GM12878 (cell line): ENCODE measurements around the gene GSE1. TPM values are rescaled to one million over a fixed set of nuclear protein-coding genes. Genes with fewer than 3 reads are reported as not detected.

ENCODE experiments used
- ATAC-seq: fragments of 200-7000 bp; cut with Tn5 transposase; 3 replicates; pipeline ENCODE4 v1.9.1; 2020; ENCODE audit warnings: mild to moderate bottlenecking, moderate library complexity
- BruUV-seq: library from RNA; stranded (reverse); fragments of 400-500 nt; replicated peaks from 2 replicates; lab custom pipeline; 2021; lab: Mats Ljungman, UMichigan
- CTCF ChIA-PET: fragments of 300-600 bp; sonication (Branson Sonifier 250); formaldehyde crosslinking; extraction: SDS; loops from one replicate; lab custom pipeline; 2021; ENCODE audit warnings: inconsistent platforms; lab: Yijun Ruan, JAX
- POLR2A ChIA-PET: fragments of 350-600 bp; formaldehyde crosslinking; extraction: SDS; loops from one replicate; lab custom pipeline; 2021; ENCODE audit warnings: inconsistent platforms; lab: Charles Lee
- RAD21 ChIA-PET: fragments of 300-600 bp; sonication (Branson Sonifier 250); formaldehyde crosslinking; loops from one replicate; lab custom pipeline; 2023; ENCODE audit warnings: antibody characterized with exemption; ENCODE audit not compliant: unreplicated experiment; lab: Charles Lee
- SMC1A ChIA-PET: fragments of 300-600 bp; sonication (Branson Sonifier 250); formaldehyde crosslinking; loops from one replicate; lab custom pipeline; 2023; ENCODE audit not compliant: unreplicated experiment, uncharacterized antibody; lab: Charles Lee
- DNase-seq: peaks from one replicate; pipeline ENCODE4 v3.0.0-alpha.2; 2011; ENCODE audit warnings: low read depth, low spot score
- FAIRE-seq: peaks from 3 replicates; lab custom pipeline; 2011; peaks lifted over from hg19 to GRCh38; lab: Jason Lieb, UNC
- H2AFZ ChIP-seq: 2 replicates; pipeline ENCODE4 v1.6.0; 2011; ENCODE audit warnings: low read depth, low read length, control low read depth; ENCODE audit not compliant: control insufficient read depth
- H3K27ac ChIP-seq: 2 replicates; pipeline ENCODE4 v1.5.1; 2011; ENCODE audit warnings: control low read depth; ENCODE audit not compliant: control insufficient read depth, insufficient read depth
- H3K27me3 ChIP-seq, 2 experiments: replicated peaks in 1 of 2; 2 replicates each; pipeline versions ENCODE4 v1.6.0 to v1.6.1; 2011; ENCODE audit warnings: low read length in 1 of 2; ENCODE audit not compliant: control insufficient read depth in 2 of 2, insufficient read depth in 2 of 2
- H3K36me3 ChIP-seq, 2 experiments: 2 replicates each; pipeline ENCODE4 v1.5.1; 2011; ENCODE audit warnings: low read length in 1 of 2; ENCODE audit not compliant: control insufficient read depth in 2 of 2, insufficient read depth in 2 of 2
- H3K4me1 ChIP-seq: 2 replicates; pipeline ENCODE4 v1.6.1; 2011; ENCODE audit warnings: mild to moderate bottlenecking, low read length, moderate library complexity, mixed read lengths; ENCODE audit not compliant: control insufficient read depth, insufficient read depth
- H3K4me2 ChIP-seq: 2 replicates; pipeline ENCODE4 v1.6.0; 2011; ENCODE audit warnings: control low read depth; ENCODE audit not compliant: control insufficient read depth, insufficient read depth
- H3K4me3 ChIP-seq: fragments of 200-600 bp; sonication (generic); 2 replicates; pipeline ENCODE4 v1.5.1; 2016
- H3K79me2 ChIP-seq: 2 replicates; pipeline ENCODE4 v1.6.0; 2011; ENCODE audit warnings: low read length; ENCODE audit not compliant: control insufficient read depth, insufficient read depth
- H3K9ac ChIP-seq: 2 replicates; pipeline ENCODE4 v1.8.0; 2011; ENCODE audit warnings: low read length, control low read depth, mixed read lengths; ENCODE audit not compliant: control insufficient read depth, insufficient read depth
- H3K9me3 ChIP-seq: replicated peaks from 3 replicates; pipeline ENCODE4 v1.5.1; 2011; ENCODE audit warnings: mild to moderate bottlenecking, low read length; ENCODE audit not compliant: control insufficient read depth, insufficient read depth
- H4K20me1 ChIP-seq: 2 replicates; pipeline ENCODE4 v1.6.0; 2011; ENCODE audit not compliant: control insufficient read depth, insufficient read depth
- BACH1 ChIP-seq: fragments of 450-650 bp; IDR thresholded peaks from 2 replicates; pipeline ENCODE4 v1.6.1; 2017; ENCODE audit warnings: mild to moderate bottlenecking, borderline replicate concordance
- HDAC6 ChIP-seq: fragments of 200-600 bp; sonication (generic); IDR thresholded peaks from one replicate; pipeline ENCODE4 v1.8.0; 2017; ENCODE audit warnings: antibody characterized with exemption; ENCODE audit not compliant: unreplicated experiment
- NR2C2 ChIP-seq: IDR thresholded peaks from 2 replicates; pipeline ENCODE4 v1.6.1; 2011; ENCODE audit warnings: borderline replicate concordance, low read depth; ENCODE audit not compliant: control insufficient read depth, insufficient read length
- POLR2A ChIP-seq: IDR thresholded peaks from 2 replicates; pipeline ENCODE4 v1.6.1; 2011; ENCODE audit warnings: low read depth, mild to moderate bottlenecking, low read length
- SKIL ChIP-seq: fragments of 450-650 bp; IDR thresholded peaks from 2 replicates; pipeline ENCODE4 v1.6.1; 2017; ENCODE audit warnings: mild to moderate bottlenecking, low read depth, inconsistent platforms; ENCODE audit not compliant: poor library complexity, severe bottlenecking
- SMC3 ChIP-seq: IDR thresholded peaks from 2 replicates; pipeline ENCODE4 v1.6.1; 2011; ENCODE audit warnings: low read length, improper control_type of control experiment, borderline replicate concordance
- TAF1 ChIP-seq: IDR thresholded peaks from 2 replicates; pipeline ENCODE4 v1.6.1; 2011; ENCODE audit warnings: mild to moderate bottlenecking, low read depth, low read length, borderline replicate concordance
- TCF3 ChIP-seq: IDR thresholded peaks from 2 replicates; pipeline ENCODE4 v1.6.1; 2012; ENCODE audit warnings: low read depth, mild to moderate bottlenecking, low read length, borderline replicate concordance; ENCODE audit not compliant: insufficient read depth
- ZBTB4 ChIP-seq: fragments of 450-650 bp; formaldehyde crosslinking; IDR thresholded peaks from 2 replicates; pipeline ENCODE4 v1.4.0; 2022; ENCODE audit warnings: mild to moderate bottlenecking, moderate library complexity
- WGBS: methylation state at CpG from one replicate; pipeline ENCODE4 v1.1.6; 2016; ENCODE audit warnings: low lambda C conversion rate; ENCODE audit not compliant: insufficient replicate concordance, insufficient coverage; ENCODE audit errors: missing lambda C conversion rate; 5-methylcytosine and 5-hydroxymethylcytosine counted together
- in situ Hi-C: fragments of 300-500 bp; cut with MboI; formaldehyde crosslinking; loops from 9 replicates; pipeline ENCODE4 v1.14.3; 2018; ENCODE audit warnings: mixed read lengths
- intact Hi-C: fragments of 100-400 bp; cut with micrococcal nuclease; formaldehyde crosslinking; loops from one replicate; pipeline ENCODE4 v1.14.2; 2022; ENCODE audit not compliant: unreplicated experiment
- polyA plus RNA-seq, 11 experiments: library from polyadenylated mRNA; depleted of rRNA in 4 of 11; unstranded in 6 of 11; stranded (reverse) in 5 of 11; fragments of >200 nt; fragmentation: Nextera tagmentation in 4 of 11; fragmentation: Illumina TruSeq in 1 of 11; extraction: Ambion mirVana in 4 of 11; extraction: Trizol in 1 of 11; gene quantifications; 1 replicate in 1 of 11; 2 replicates in 10 of 11; pipeline versions ENCODE4 v1.2.1 to v1.2.3, GENCODE V29; 2011 to 2016; ENCODE audit warnings: inconsistent platforms in 2 of 11, missing spikeins in 2 of 11, low read depth in 1 of 11
- total RNA-seq, 4 experiments: library from RNA; depleted of rRNA in 3 of 4; stranded (reverse); fragments of >200 nt in 3 of 4; fragmentation: Illumina TruSeq in 1 of 4; extraction: Trizol in 1 of 4; gene quantifications; 2 replicates each; pipeline versions ENCODE4 v1.2.1 to v1.2.3, GENCODE V29; 2013 to 2021
- TF ChIP-seq, protein P1 (sequence below): fragments of 450-650 bp; IDR thresholded peaks from 2 replicates; pipeline ENCODE4 v1.6.1; 2017; ENCODE audit warnings: low read depth, mild to moderate bottlenecking, moderate library complexity
- TF ChIP-seq, protein P2 (sequence below): fragments of 450-650 bp; IDR thresholded peaks from 2 replicates; pipeline ENCODE4 v1.6.1; 2018; ENCODE audit warnings: borderline replicate concordance, mild to moderate bottlenecking; ENCODE audit not compliant: partially characterized antibody

Gene GSE1
- total and polyA plus RNA-seq, 10 of the 15 experiments (the other 5 are each of a cell fraction or from before 2014, with no cell fraction given), result 4.6 to 58.7 (median 18.2) TPM

DNA sequence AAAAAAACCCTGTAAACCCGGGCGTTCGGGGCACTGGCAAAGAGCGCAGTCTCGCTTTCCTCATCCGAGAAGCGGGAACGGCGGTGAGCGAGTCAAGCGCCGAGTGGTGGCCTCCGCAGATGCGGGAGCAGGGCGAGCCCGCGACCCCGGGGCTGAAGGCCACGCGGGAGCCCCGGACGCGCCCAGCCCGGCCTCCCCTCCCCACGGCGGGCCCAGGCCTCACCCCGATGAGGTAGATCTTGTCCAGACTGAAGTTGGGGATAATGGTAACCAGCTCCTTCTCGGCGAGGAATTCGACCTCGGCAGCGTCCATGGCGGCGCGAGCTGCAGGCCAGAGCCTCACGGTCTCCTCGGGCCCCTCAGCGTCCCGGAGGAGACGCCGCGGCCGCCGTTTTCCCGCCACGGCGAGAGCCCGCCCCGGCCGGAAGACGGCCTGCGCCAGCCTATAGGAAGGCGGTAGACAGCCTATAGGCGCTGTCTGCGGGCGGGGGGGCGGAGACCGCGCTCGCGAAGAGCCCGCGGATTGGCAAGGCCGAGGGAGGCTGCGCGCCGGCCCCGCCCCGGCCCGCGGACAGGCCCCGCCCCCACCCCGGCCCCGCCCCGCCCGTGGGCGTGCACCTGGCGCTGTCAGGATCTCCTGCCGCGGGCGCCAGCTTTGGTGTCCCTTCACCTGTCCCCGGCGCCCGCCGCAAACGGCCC lies 75.6 kb downstream of the GSE1 start, which contains the start of gene GINS2:
GINS2 (minus strand) TSS at position 369 of the 699 bp plus-strand sequence; CDS start at position 313, 56 bp downstream.
- SMC1A ChIA-PET, result no interaction called here
- H4K20me1 ChIP-seq, result no peaks in the 10 kb centered on the region
- no peaks in the 10 kb centered on the region for H3K9me3 ChIP-seq
- intact Hi-C loops (loop anchor here (5.0 kb wide), 1 partner anchor 69 kb away; no protein-coding TSS in a partner anchor), in situ Hi-C loops (no loop called here)
- no peak for FAIRE-seq
- H3K9ac ChIP-seq, result peak within 1 kb of the TSS; percentile 80
- peak within 1 kb of the TSS; percentile 69 for H3K27ac ChIP-seq
- RAD21 ChIA-PET, result interaction anchor here (0.6 kb wide), 1 partner anchor 103 kb away, joined by 3 read pairs; no protein-coding TSS in a partner anchor
- H2AFZ ChIP-seq, result peak within 1 kb of the TSS; percentile 86
- H3K4me3 ChIP-seq, result peak within 1 kb of the TSS; percentile 81
- TSS peak; percentile 47 for BruUV-seq
- no peaks in the 10 kb centered on the region; a peak in 1 of 4 replicates for H3K36me3 ChIP-seq
- POLR2A ChIA-PET, result interaction anchor here (0.6 kb wide), 1 partner anchor 12 kb away, joined by 4 read pairs; no protein-coding TSS in a partner anchor
- peaks cover 35% of the 10 kb centered on the region for H3K79me2 ChIP-seq
- H3K4me2 ChIP-seq, result peak within 1 kb of the TSS; percentile 74
- H3K27me3 ChIP-seq, result no peaks in the 10 kb centered on the region
- peak; percentile 44 for DNase-seq
- H3K4me1 ChIP-seq, result peaks cover 23% of the 10 kb centered on the region
- peak; percentile 96 for ATAC-seq
- 1% methylated on average over 72 of the region's 86 CpGs for WGBS
- CTCF ChIA-PET, result interaction anchor here (0.6 to 1.4 kb wide), 3 partner anchors 28 to 68 kb away, joined by 3 to 6 read pairs (median 3); no protein-coding TSS in a partner anchor
- TF ChIP-seq, protein P1, sequence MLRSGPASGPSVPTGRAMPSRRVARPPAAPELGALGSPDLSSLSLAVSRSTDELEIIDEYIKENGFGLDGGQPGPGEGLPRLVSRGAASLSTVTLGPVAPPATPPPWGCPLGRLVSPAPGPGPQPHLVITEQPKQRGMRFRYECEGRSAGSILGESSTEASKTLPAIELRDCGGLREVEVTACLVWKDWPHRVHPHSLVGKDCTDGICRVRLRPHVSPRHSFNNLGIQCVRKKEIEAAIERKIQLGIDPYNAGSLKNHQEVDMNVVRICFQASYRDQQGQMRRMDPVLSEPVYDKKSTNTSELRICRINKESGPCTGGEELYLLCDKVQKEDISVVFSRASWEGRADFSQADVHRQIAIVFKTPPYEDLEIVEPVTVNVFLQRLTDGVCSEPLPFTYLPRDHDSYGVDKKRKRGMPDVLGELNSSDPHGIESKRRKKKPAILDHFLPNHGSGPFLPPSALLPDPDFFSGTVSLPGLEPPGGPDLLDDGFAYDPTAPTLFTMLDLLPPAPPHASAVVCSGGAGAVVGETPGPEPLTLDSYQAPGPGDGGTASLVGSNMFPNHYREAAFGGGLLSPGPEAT, result no peak
- TF ChIP-seq TAF1 (no peak), NR2C2 (no peak), SMC3 (no peak), SKIL (no peak), HDAC6 (no peak), TCF3 (0 out of 2 replicates have a peak, but pooled peaks have one; percentile 16), ZBTB4 (CRISPR knock-in tag) (no peak), BACH1 (no peak), POLR2A (peak; percentile 84)
- TF ChIP-seq, protein P2, sequence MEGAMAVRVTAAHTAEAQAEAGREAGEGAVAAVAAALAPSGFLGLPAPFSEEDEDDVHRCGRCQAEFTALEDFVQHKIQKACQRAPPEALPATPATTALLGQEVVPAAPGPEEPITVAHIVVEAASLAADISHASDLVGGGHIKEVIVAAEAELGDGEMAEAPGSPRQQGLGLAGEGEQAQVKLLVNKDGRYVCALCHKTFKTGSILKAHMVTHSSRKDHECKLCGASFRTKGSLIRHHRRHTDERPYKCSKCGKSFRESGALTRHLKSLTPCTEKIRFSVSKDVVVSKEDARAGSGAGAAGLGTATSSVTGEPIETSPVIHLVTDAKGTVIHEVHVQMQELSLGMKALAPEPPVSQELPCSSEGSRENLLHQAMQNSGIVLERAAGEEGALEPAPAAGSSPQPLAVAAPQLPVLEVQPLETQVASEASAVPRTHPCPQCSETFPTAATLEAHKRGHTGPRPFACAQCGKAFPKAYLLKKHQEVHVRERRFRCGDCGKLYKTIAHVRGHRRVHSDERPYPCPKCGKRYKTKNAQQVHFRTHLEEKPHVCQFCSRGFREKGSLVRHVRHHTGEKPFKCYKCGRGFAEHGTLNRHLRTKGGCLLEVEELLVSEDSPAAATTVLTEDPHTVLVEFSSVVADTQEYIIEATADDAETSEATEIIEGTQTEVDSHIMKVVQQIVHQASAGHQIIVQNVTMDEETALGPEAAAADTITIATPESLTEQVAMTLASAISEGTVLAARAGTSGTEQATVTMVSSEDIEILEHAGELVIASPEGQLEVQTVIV, result no peak
